ENCODE results near the gene PIK3C2A.

DNA sequence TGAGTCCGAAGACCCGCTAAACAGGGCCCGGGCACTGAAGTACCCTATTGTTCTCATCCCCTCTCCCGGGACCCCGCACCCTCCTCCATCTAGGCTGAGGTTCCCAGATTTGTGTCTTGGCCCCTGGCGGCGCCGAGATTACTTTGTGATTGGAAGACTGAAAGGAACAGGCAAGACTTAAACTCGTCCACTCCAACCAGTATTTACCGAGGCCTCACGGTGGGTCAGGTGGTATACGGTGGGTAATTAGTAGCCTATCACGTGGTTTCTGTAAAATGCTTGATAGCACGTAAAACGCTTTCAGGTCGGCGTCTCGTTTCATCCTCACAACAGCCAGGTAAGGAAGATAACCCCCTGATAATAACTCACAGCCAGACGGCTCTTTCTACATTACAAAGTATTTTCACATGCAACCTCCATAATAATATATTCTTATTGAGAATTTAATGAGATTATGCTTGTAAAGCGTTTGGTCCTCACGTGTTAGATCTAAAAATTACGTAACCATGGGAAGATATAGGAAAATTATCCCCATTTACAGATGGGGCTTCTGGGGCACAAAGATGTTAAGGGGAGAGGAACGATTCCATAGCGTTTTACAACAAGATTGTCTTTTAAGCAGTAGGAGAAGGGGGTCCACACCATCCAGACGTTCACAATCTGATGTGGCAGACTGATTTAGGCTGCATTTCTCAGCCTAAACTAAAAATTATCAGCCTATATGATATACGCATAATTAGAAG lies 642 bp upstream of the PIK3C2A start:
- peak; percentile 9; the same call in 1 of the 2 replicates for TF ChIP-seq POLR2AphosphoS5 (IDR thresholded peaks at IDR 0.05; ENCODE audit: borderline replicate concordance, low read depth, low read length)
- TF ChIP-seq EZH2 (IDR thresholded peaks at IDR 0.05), result no peak
